ENCODE data around the gene GPR146.

GPR146 gene

DNA sequence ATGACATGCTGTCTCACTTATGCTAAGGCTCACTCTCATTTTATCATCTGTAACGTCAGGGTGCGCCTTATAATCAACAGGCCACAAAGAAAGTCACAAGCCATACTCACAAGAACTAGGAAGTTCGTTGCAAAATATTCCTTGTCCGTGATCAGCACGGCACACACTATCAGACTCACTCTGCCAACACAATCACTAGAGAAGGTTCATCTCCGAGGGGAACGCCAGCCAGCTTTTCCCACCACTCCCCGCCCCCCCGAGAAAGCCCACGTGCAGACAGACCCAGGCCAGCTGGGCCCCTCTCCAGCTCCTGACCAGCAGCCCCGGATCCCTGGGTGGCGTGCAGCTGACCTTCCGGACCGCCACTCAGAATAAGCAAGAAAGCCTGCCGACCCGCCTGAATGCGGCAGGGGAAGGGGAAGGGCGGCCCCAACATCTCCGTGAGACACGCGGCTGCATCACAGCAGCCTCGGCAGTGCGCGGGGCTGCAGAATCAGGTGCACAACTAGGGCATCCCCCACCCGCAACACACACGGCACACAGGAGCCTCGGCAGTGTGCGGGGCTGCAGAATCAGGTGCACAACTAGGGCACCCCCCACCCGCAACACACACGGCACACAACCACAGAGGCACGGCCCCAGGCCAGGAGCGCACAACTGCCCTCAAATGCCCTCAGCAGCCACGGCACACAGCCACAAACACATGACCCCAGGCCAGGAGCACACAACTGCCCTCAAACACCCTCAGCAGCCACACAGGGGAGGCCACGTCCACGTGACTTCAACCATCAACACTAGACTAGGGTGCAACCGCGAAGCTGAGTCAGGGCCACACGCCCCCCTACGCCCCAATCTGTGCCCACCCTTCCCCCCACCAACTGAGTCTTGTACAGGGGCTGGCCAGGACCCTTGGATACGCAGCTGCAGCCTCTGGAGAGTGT is 2.5 kb upstream of the GPR146 start:
- TF ChIP-seq, protein P1, sequence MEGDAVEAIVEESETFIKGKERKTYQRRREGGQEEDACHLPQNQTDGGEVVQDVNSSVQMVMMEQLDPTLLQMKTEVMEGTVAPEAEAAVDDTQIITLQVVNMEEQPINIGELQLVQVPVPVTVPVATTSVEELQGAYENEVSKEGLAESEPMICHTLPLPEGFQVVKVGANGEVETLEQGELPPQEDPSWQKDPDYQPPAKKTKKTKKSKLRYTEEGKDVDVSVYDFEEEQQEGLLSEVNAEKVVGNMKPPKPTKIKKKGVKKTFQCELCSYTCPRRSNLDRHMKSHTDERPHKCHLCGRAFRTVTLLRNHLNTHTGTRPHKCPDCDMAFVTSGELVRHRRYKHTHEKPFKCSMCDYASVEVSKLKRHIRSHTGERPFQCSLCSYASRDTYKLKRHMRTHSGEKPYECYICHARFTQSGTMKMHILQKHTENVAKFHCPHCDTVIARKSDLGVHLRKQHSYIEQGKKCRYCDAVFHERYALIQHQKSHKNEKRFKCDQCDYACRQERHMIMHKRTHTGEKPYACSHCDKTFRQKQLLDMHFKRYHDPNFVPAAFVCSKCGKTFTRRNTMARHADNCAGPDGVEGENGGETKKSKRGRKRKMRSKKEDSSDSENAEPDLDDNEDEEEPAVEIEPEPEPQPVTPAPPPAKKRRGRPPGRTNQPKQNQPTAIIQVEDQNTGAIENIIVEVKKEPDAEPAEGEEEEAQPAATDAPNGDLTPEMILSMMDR (IDR thresholded peaks at IDR 0.05; ENCODE audit: control insufficient read depth, insufficient read depth, low read depth, low read length, missing control alignments) = no peak
- DNase-seq (ENCODE audit: low read depth) = no peak
- H3K4me3 ChIP-seq (ENCODE audit: control insufficient read depth, low read depth, low read length) = no peak overlapping the region

DNA sequence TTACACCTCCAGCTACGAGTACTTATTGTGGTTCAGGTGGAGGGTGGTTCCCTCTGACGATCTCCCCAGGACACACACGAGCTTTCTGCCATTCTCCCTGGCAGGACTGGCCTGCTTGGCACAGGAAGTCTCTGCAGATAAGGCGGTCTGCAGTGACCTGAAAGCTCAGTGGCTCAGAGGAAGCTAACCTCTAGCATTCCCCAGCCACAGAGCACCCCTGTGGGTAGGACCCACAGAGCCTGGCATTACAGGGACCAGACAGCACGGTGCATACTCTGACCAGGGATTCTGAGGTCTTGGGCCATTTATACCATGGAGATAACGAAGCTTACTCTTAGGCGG is 1.9 kb upstream of the GPR146 start:
- TF ChIP-seq, protein P1 (IDR thresholded peaks at IDR 0.05; ENCODE audit: control insufficient read depth, insufficient read depth, low read depth, low read length, missing control alignments) = no peak
- no peak overlapping the region for H3K4me3 ChIP-seq (ENCODE audit: control insufficient read depth, low read depth, low read length)
- no peak for DNase-seq (ENCODE audit: low read depth)

DNA sequence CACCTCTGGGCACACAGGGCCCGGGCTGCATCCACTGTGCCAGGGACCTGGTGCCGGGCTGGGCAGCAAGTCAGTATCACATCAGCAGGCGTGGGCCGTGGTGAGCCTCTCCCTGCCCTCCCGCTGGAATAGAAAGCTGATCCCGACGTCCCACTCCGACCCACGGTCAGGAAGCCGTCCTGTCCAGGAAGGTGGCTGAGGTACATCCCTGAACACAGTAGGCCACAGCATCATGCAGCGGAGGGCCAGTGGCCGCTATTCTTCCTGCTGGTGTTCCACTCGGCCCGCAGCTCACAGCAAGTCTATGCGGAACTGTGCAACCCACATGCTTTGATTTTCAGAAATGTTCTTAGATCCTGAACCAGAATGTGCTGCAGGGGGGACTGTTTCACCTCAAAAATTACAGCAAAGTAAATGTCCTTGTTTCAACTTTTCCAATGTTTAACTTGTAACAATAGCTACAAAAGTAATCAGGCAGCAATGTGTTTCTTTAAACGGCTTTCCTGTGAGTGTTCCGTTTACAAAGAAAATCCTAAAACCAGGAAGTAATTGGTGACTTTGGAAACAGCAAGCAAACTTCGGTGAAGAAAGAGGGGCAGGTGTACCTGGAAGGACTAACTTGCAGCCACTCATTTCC is 676 bp upstream of the GPR146 start:
- TF ChIP-seq, protein P1 (IDR thresholded peaks at IDR 0.05; ENCODE audit: control insufficient read depth, insufficient read depth, low read depth, low read length, missing control alignments) = no peak
- DNase-seq (ENCODE audit: low read depth) = no peak
- H3K4me3 ChIP-seq (ENCODE audit: control insufficient read depth, low read depth, low read length) = peak overlapping the region; percentile 44

DNA sequence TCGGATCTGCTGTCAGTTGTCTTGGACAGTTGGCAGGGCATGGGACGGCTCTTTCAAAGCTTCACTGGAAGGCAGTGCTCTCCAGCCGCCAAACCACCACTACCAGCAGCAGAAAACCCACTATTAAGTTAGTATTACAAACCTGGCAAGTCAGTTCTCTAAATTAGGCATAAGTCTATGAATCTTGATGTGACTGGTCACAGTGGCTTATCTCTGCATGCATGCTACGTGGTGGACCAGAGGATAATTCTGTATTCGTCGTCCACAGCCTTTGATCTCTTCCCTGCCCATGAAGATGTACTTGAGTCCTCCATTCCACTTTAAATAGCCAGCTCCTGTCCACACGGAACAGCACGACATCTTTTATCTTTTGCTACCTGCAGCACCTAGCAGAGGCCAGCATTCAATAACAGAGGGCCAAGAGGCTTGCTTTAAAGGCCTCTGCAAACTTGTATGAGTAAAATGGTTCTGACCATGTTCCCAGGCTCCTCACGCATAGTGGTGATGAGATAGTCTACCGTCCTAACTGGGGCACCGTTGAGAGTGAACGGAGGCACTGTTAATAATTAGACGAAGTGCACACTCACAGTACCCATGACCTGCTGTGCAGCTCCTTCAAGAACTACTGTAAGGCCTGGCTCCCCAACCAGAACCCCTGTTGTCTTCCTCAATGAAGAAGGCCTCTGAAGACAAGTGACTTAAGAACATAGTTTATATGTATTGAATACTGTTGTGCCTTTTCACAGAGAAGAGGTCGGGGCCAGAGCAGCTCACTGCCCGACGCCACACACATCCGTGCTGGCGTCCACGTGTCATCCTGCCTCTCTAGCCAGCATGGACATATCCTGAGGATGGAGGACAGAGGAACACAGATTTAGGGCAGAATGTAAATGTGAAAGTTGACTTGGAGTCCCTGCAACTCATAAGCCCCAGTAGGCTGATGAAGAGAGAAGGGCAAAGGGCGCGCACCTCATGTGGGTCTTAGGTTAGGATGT is 1.0 kb downstream of the GPR146 start:
- DNase-seq (ENCODE audit: low read depth) = no peak
- peak overlapping the region; percentile 63 for H3K4me3 ChIP-seq (ENCODE audit: control insufficient read depth, low read depth, low read length)
- TF ChIP-seq, protein P1 (IDR thresholded peaks at IDR 0.05; ENCODE audit: control insufficient read depth, insufficient read depth, low read depth, low read length, missing control alignments) = no peak

DNA sequence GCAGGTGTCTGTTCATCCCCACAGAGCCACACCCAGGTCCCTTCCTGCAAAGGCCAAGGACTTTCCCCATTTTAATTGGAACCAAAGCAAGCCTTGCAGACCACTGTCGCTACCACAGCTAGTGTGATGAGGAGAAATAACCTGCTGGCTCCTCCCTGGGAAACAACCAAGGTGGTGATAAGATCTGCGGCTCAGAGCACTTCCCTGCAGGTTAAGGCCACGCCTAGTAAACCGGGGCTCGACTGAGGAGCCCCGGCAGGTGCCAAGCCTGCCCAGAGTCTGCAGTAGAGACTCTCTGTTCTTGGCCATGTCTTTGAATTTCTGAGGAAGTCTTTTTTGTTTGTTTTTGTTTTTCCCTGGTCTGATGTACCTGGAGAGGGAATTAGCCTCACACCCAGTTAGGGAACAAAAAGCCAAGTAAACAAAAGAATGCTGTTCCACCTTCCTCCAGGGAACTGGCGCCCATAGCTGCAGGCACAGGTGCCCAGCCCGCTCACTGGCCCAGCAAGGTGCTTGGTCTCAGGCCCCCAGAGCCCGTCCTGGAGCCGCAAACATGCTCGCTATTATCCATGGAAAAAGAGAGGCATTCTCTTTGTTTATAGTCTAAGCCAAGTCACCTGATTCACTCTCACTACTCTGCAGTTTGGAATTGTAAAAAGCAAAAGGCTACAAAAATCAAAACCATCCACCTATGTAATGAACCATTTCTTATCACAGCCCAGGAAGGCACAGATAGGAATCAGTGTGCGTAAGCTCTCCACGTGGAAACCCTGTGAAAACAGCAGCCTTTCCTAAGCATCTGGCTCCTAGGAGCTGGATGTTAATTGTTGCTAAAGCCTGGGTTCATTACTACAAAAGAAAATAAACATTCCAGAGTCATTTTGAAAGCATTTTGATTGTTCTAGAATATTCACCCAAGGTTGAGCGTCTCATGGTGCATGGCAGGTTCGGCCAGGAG is 2.7 kb downstream of the GPR146 start:
- TF ChIP-seq, protein P1 (IDR thresholded peaks at IDR 0.05; ENCODE audit: control insufficient read depth, insufficient read depth, low read depth, low read length, missing control alignments) = no peak
- DNase-seq (ENCODE audit: low read depth) = no peak

More for the DNA sequence above, 2.7 kb downstream of the GPR146 start:
- no peak overlapping the region for H3K4me3 ChIP-seq (ENCODE audit: control insufficient read depth, low read depth, low read length)

All from AG09309 (cell line).